Ovary (tissue), 9 donors: Measurements from ENCODE around the gene TSC2. TPM values are rescaled to one million over a fixed set of nuclear protein-coding genes. Genes with fewer than 3 reads are reported as not detected.
A peak's percentile ranks its signal among the peaks of the same experiment; 100 is the strongest.

Experiments
- DNase-seq, 5 donors: peaks; one replicate each; pipeline ENCODE4 v3.0.0-alpha.2; 2019 to 2020
- H3K27ac ChIP-seq, 2 donors: fragments of 200-600 bp; one replicate each; pipeline versions ENCODE4 v1.5.1 to v1.8.0; 2019 to 2022
- H3K27me3 ChIP-seq: fragments of 200-600 bp; one replicate; pipeline ENCODE4 v1.8.0; 2022
- H3K36me3 ChIP-seq: fragments of 200-600 bp; sonication (generic); one replicate; pipeline ENCODE4 v1.5.1; 2019
- H3K4me1 ChIP-seq: one replicate; pipeline ENCODE4 v1.8.1; 2013; ENCODE audit warnings: mild to moderate bottlenecking, moderate library complexity; ENCODE audit not compliant: insufficient read depth
- H3K4me3 ChIP-seq: fragments of 200-600 bp; sonication (generic); one replicate; pipeline ENCODE4 v1.5.1; 2017
- H3K9me3 ChIP-seq, 2 donors: fragments of 200-600 bp in 1 of 2; sonication (generic) in 1 of 2; one replicate each; pipeline versions ENCODE4 v1.5.1 to v1.8.1; 2013 to 2019; ENCODE audit warnings: mild to moderate bottlenecking in 1 of 2, moderate library complexity in 1 of 2
- EP300 ChIP-seq: sonication (generic); formaldehyde crosslinking; IDR thresholded peaks from one replicate; pipeline ENCODE4 v1.6.1; 2017; ENCODE audit warnings: antibody characterized with exemption
- POLR2A ChIP-seq: fragments of 450-650 bp; IDR thresholded peaks from one replicate; pipeline ENCODE4 v1.6.1; 2017; ENCODE audit warnings: antibody characterized with exemption, mild to moderate bottlenecking, moderate library complexity
- WGBS, 3 donors: extraction: QIAGEN DNeasy Blood & Tissue Kit in 1 of 3; methylation state at CpG; one replicate each; pipeline versions ENCODE4 v1.1.5 to v1.1.7; 2013 to 2017; 5-methylcytosine and 5-hydroxymethylcytosine counted together
- intact Hi-C, 4 donors: fragments of 100-400 bp; cut with DNase I; formaldehyde crosslinking; loops; one replicate each; pipeline versions ENCODE4 v1.11.0 to v1.15.1; 2022 to 2023
- polyA plus RNA-seq, 2 donors: library from polyadenylated mRNA; stranded (reverse); fragments of 200-250 nt in 1 of 2; fragments of 350-450 nt in 1 of 2; fragmentation: Illumina TruSeq in 1 of 2; extraction: RNeasy Lipid Tissue Mini Kit (QIAGEN cat#74804) in 1 of 2; gene quantifications; one replicate each; pipeline ENCODE4 v1.2.3, GENCODE V29; 2013 to 2014
- total RNA-seq, 7 donors: library from RNA; depleted of rRNA in 2 of 7; stranded (reverse); fragments of >200 nt in 2 of 7; fragmentation: NEBNext Ultra II Directional in 3 of 7; extraction: Animal tissue kit (Norgen Biotek cat#: 25700) in 3 of 7; gene quantifications; one replicate each; pipeline versions ENCODE4 v1.1.0 to v1.2.4, GENCODE V29; 2016 to 2023
- TF ChIP-seq, protein P1 (sequence below), 3 donors: fragments of 450-650 bp in 2 of 3; fragments of 200-600 bp in 1 of 3; IDR thresholded peaks; one replicate each; pipeline versions ENCODE4 v1.5.1 to v1.8.0; 2016 to 2022; ENCODE audit warnings: antibody characterized with exemption in 3 of 3, mild to moderate bottlenecking in 1 of 3
- donor health status: DM: no; HTN: no; CAD: no; lungs with moderate emphysema.
- donor health status: DM: no; HTN: no; CAD: no.
- donor health status: Bipolar disorder and iron deficiency.
- donor health status: DM: yes; HTN: yes; CAD: no.
- donor health status: DM: no; HTN: no; CAD: no.
- donor health status: DM: yes; HTN: yes; CAD: no.

Gene TSC2
- total and polyA plus RNA-seq, 9 donors: 47.0 to 150 (median 96.0) TPM

DNA sequence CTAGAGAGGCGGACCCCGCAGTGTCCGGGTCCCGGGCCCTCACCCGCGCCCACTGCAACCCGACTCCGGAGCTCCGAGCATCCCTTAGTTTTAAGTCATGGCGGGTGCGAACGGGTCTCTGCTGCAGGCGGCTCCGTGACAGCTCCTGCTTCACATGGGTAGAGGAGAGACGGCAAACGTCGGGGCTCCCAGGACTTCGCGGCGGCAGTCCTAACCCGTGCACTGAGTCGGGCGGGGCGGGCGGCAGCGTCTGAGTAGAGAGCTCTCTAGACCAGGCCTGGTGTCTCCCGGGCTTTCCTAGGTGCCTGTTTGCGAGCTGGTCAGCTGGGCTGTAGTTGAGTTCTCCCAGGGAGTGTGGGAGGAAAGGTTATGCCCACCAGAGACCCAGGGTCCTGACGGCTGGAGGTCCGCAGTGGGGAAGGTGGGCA lies 345 bp downstream of the TSC2 start:
- Histone ChIP-seq H3K4me1 (peaks cover 13% of the 10 kb centered on the region), H3K27me3 (no peaks in the 10 kb centered on the region), H3K4me3 (peak overlapping the region; percentile 63), H3K27ac (peak overlapping the region in 1 of 2 donors; percentile 51), H3K9me3 (no peaks in the 10 kb centered on the region), H3K36me3 (no peaks in the 10 kb centered on the region)
- WGBS, 3 donors: 0% methylated on average over 24 to 30 of the region's 30 CpGs
- TF ChIP-seq POLR2A: no peak
- TF ChIP-seq, protein P1, sequence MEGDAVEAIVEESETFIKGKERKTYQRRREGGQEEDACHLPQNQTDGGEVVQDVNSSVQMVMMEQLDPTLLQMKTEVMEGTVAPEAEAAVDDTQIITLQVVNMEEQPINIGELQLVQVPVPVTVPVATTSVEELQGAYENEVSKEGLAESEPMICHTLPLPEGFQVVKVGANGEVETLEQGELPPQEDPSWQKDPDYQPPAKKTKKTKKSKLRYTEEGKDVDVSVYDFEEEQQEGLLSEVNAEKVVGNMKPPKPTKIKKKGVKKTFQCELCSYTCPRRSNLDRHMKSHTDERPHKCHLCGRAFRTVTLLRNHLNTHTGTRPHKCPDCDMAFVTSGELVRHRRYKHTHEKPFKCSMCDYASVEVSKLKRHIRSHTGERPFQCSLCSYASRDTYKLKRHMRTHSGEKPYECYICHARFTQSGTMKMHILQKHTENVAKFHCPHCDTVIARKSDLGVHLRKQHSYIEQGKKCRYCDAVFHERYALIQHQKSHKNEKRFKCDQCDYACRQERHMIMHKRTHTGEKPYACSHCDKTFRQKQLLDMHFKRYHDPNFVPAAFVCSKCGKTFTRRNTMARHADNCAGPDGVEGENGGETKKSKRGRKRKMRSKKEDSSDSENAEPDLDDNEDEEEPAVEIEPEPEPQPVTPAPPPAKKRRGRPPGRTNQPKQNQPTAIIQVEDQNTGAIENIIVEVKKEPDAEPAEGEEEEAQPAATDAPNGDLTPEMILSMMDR (IDR thresholded peaks at IDR 0.05): no peak
- no peak for TF ChIP-seq EP300
- intact Hi-C loops: no loop called here
- no peak for DNase-seq

DNA sequence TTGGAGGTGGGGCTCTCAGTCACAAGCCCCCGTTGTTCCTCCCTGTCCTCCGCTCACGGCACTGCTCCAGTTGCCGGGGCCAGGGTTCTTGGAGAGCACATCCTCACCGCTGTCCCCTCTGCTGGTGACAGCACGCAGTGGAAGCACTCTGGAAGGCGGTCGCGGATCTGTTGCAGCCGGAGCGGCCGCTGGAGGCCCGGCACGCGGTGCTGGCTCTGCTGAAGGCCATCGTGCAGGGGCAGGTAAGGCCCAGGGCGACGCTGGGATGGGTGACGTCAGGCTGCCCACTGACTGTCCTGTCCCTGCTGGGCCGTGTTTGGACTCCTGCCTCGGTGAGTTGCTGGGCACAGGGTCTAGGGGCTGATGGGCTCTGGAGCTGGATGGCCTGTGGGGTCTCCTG lies 5.4 kb downstream of the TSC2 start:
- TF ChIP-seq EP300 (no peak), POLR2A (no peak)
- TF ChIP-seq, protein P1 (IDR thresholded peaks at IDR 0.05): no peak
- H3K27me3 ChIP-seq: no peaks in the 10 kb centered on the region
- H3K9me3 ChIP-seq: no peaks in the 10 kb centered on the region
- intact Hi-C loops: no loop called here
- no peaks in the 10 kb centered on the region for H3K36me3 ChIP-seq
- H3K27ac ChIP-seq: no peak overlapping the region
- H3K4me1 ChIP-seq: peaks cover 5% of the 10 kb centered on the region
- 91 to 93% (median 92%) methylated on average over 21 of the region's 21 CpGs for WGBS, 3 donors
- no peak for DNase-seq
- no peak overlapping the region for H3K4me3 ChIP-seq

DNA sequence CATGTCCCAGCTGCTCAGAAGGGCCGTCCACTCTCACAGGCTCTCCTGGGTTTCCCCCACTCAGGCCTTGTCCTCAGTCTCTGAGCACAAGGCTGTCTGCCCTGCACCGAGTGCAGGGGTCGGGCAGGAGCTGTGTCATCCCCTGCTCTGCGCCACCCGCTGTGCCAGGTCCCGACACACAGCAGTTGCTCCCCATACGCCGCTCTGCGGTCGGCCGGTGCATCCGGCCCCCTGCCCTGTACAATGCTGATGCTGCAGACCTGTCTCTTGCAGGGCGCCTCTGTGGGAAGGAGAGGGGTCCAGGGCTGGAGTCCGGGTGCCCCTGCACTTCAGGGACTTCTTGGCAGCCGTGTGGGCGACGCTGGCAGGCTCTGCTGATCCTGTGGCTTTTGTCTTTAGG lies 6.1 kb downstream of the TSC2 start:
- H3K4me3 ChIP-seq: no peak overlapping the region
- H3K27ac ChIP-seq: no peak overlapping the region
- no peaks in the 10 kb centered on the region for H3K36me3 ChIP-seq
- TF ChIP-seq EP300: no peak
- TF ChIP-seq, protein P1 (IDR thresholded peaks at IDR 0.05): no peak
- no peaks in the 10 kb centered on the region for H3K9me3 ChIP-seq
- intact Hi-C loops: no loop called here
- no peak for DNase-seq
- peaks cover 1% of the 10 kb centered on the region for H3K4me1 ChIP-seq
- no peaks in the 10 kb centered on the region for H3K27me3 ChIP-seq
- 90 to 92% (median 91%) methylated on average over 17 of the region's 17 CpGs for WGBS, 3 donors

DNA sequence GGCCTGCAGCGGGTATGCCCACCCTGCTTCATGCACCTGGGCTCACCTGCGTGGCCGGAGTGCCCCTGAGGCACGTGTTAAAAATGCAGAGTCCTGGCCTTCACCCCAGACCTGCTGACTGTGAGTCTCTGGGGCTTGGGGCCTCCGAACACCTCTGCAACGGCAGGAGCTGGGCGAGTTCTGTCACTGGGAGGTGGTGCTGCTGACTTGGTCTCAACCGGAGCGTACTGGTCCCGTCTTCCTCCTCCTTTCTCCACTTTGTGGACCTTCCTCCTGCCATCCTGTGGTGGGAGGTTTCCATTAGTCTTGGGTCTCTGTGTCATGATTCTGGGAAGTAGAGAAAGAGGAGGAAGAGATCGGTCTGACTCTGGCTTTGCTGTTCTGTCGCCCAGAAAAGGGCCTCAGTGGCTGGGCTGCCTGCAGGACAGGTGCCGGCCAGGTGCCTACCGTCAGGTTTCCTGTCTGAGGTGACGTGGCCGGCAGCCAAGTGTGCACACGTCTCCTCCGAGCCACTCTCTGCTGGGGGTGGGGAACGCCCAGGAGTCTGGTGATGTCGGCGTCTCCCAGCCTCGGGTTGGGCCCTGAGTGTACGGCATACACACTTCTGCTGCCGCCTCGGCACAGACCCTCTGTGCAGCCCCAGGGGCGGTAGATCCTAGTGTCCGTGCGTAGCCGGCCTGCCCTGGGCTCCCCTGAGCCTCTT lies 6.9 kb downstream of the TSC2 start:
- H3K27ac ChIP-seq: no peak overlapping the region
- DNase-seq: no peak
- H3K36me3 ChIP-seq: no peaks in the 10 kb centered on the region
- H3K9me3 ChIP-seq: no peaks in the 10 kb centered on the region
- intact Hi-C loops: no loop called here
- H3K4me3 ChIP-seq: no peak overlapping the region
- no peaks in the 10 kb centered on the region for H3K27me3 ChIP-seq
- TF ChIP-seq EP300 (no peak), POLR2A (no peak)
- TF ChIP-seq, protein P1 (IDR thresholded peaks at IDR 0.05): no peak
- no peaks in the 10 kb centered on the region for H3K4me1 ChIP-seq
- 84 to 86% (median 85%) methylated on average over 28 to 29 of the region's 29 CpGs for WGBS, 3 donors
